Left ventricle myocardium inferior (tissue), 1 donor: ENCODE results near the gene PREPL. TPM values are rescaled to one million over a fixed set of nuclear protein-coding genes. Genes with fewer than 3 reads are reported as not detected.
A peak's percentile ranks its signal among the peaks of the same experiment; 100 is the strongest.

Source experiments
- DNase-seq: peaks from one replicate; pipeline ENCODE4 v3.0.0-alpha.2; 2020
- H3K27ac ChIP-seq: fragments of 200-600 bp; replicated peaks from 2 replicates; pipeline ENCODE4 v1.8.0; 2021
- H3K27me3 ChIP-seq: fragments of 200-600 bp; 2 replicates; pipeline ENCODE4 v1.8.0; 2021; ENCODE audit warnings: low read depth
- H3K36me3 ChIP-seq: fragments of 200-600 bp; 2 replicates; pipeline ENCODE4 v1.8.0; 2021
- H3K4me1 ChIP-seq: fragments of 200-600 bp; 2 replicates; pipeline ENCODE4 v1.8.0; 2021
- H3K4me3 ChIP-seq: fragments of 200-600 bp; 2 replicates; pipeline ENCODE4 v1.8.0; 2021; ENCODE audit warnings: mild to moderate bottlenecking, moderate library complexity
- H3K9me3 ChIP-seq: fragments of 200-600 bp; replicated peaks from 2 replicates; pipeline ENCODE4 v1.8.0; 2021
- CTCF ChIP-seq: fragments of 200-600 bp; IDR thresholded peaks from 2 replicates; pipeline ENCODE4 v1.8.0; 2021; ENCODE audit warnings: antibody characterized with exemption, mild to moderate bottlenecking, borderline replicate concordance
- intact Hi-C: fragments of 100-400 bp; cut with micrococcal nuclease; formaldehyde crosslinking; loops from one replicate; pipeline ENCODE4 v1.11.0; 2022
- total RNA-seq: library from RNA; stranded (reverse); fragmentation: NEBNext Ultra II Directional; extraction: Animal tissue kit (Norgen Biotek cat#: 25700); gene quantifications from one replicate; pipeline ENCODE4 v1.2.1, GENCODE V29; 2021
- donor health status: DM: no; HTN: yes; CAD: no; lungs with severe emphysema.

PREPL gene
- total RNA-seq, 1 donor from 2014 or later = 86.1 TPM

- no peak for TF ChIP-seq CTCF
- H3K36me3 ChIP-seq = peaks cover 84% of the 10 kb centered on the region
- H3K27me3 ChIP-seq = no peaks in the 10 kb centered on the region
- intact Hi-C loops = no loop called here
- peak; percentile 25 for DNase-seq
- no peak overlapping the region for H3K4me3 ChIP-seq
- H3K9me3 ChIP-seq = no peaks in the 10 kb centered on the region
- H3K4me1 ChIP-seq = peaks cover 33% of the 10 kb centered on the region
- peak overlapping the region; percentile 76 for H3K27ac ChIP-seq
These were observed 36.3 kb downstream of the PREPL start for GRCh38 chr2:44324971-44325426.

- peaks cover 79% of the 10 kb centered on the region for H3K36me3 ChIP-seq
- no peak for TF ChIP-seq CTCF
- intact Hi-C loops = no loop called here
- no peak overlapping the region for H3K27ac ChIP-seq
- H3K4me1 ChIP-seq = peaks cover 20% of the 10 kb centered on the region
- no peak for DNase-seq
- H3K4me3 ChIP-seq = no peak overlapping the region
- H3K9me3 ChIP-seq = no peaks in the 10 kb centered on the region
- H3K27me3 ChIP-seq = no peaks in the 10 kb centered on the region
These were observed 39.9 kb downstream of the PREPL start for GRCh38 chr2:44321360-44321759.

GRCh38 chr2:44320832-44321231, 40.5 kb downstream of the PREPL start:
- no peaks in the 10 kb centered on the region for H3K27me3 ChIP-seq
- no peak overlapping the region for H3K4me3 ChIP-seq
- H3K9me3 ChIP-seq = no peaks in the 10 kb centered on the region
- peaks cover 79% of the 10 kb centered on the region for H3K36me3 ChIP-seq
- TF ChIP-seq CTCF = no peak
- intact Hi-C loops = no loop called here
- no peak for DNase-seq
- H3K4me1 ChIP-seq = peaks cover 15% of the 10 kb centered on the region
- no peak overlapping the region for H3K27ac ChIP-seq

- no peak for DNase-seq
- intact Hi-C loops = no loop called here
- no peak overlapping the region for H3K4me3 ChIP-seq
- H3K27me3 ChIP-seq = no peaks in the 10 kb centered on the region
- no peaks in the 10 kb centered on the region for H3K4me1 ChIP-seq
- H3K36me3 ChIP-seq = peaks cover 91% of the 10 kb centered on the region
- TF ChIP-seq CTCF = no peak
- peaks cover 14% of the 10 kb centered on the region for H3K9me3 ChIP-seq
- H3K27ac ChIP-seq = no peak overlapping the region
These were observed 45.3 kb downstream of the PREPL start for GRCh38 chr2:44315945-44316344.

- H3K4me1 ChIP-seq = no peaks in the 10 kb centered on the region
- H3K36me3 ChIP-seq = peaks cover 90% of the 10 kb centered on the region
- no peaks in the 10 kb centered on the region for H3K27me3 ChIP-seq
- H3K4me3 ChIP-seq = no peak overlapping the region
- no peak overlapping the region for H3K27ac ChIP-seq
- TF ChIP-seq CTCF = no peak
- intact Hi-C loops = no loop called here
- peaks cover 30% of the 10 kb centered on the region for H3K9me3 ChIP-seq
- no peak for DNase-seq
These were observed 46.9 kb downstream of the PREPL start for GRCh38 chr2:44314362-44314761.

GRCh38 chr2:44310287-44310686, 51.0 kb downstream of the PREPL start:
- H3K36me3 ChIP-seq = peaks cover 56% of the 10 kb centered on the region
- H3K4me3 ChIP-seq = no peak overlapping the region
- no peak for TF ChIP-seq CTCF
- H3K27me3 ChIP-seq = no peaks in the 10 kb centered on the region
- H3K27ac ChIP-seq = no peak overlapping the region
- intact Hi-C loops = no loop called here
- H3K4me1 ChIP-seq = no peaks in the 10 kb centered on the region
- no peak for DNase-seq
- peaks cover 47% of the 10 kb centered on the region for H3K9me3 ChIP-seq
